ENCODE data around the gene BMP8A. TPM values are rescaled to one million over a fixed set of nuclear protein-coding genes. Genes with fewer than 3 reads are reported as not detected.

BMP8A gene
- total RNA-seq, 3 donors from 2014 or later: 0.33 TPM; not detected in 2

- Histone ChIP-seq H3K36me3 (no peaks in the 10 kb centered on the region), H3K4me3 (no peak overlapping the region), H3K9me3 (no peaks in the 10 kb centered on the region), H3K4me1 (no peaks in the 10 kb centered on the region), H3K27me3 (no peaks in the 10 kb centered on the region), H3K27ac (no peak overlapping the region)
- intact Hi-C loops (cut with DNase I; ENCODE audit: low total_unique reads): no loop called here
- TF ChIP-seq POLR2AphosphoS5 (IDR thresholded peaks at IDR 0.05) (no peak), CTCF (IDR thresholded peaks at IDR 0.05) (no peak), POLR2A (IDR thresholded peaks at IDR 0.05) (no peak)
- no peak for DNase-seq (ENCODE audit: low spot score in 2 of 2)
These were observed 40.1 kb downstream of the BMP8A start for GRCh38 chr1:39531526-39531925.

GRCh38 chr1:39533442-39533841, 42.0 kb downstream of the BMP8A start:
- no peak overlapping the region for H3K27ac ChIP-seq
- no peaks in the 10 kb centered on the region for H3K4me1 ChIP-seq
- TF ChIP-seq CTCF (IDR thresholded peaks at IDR 0.05) (no peak), POLR2A (IDR thresholded peaks at IDR 0.05) (no peak), POLR2AphosphoS5 (IDR thresholded peaks at IDR 0.05) (no peak)
- no peaks in the 10 kb centered on the region for H3K36me3 ChIP-seq
- H3K27me3 ChIP-seq: no peaks in the 10 kb centered on the region
- DNase-seq (ENCODE audit: low spot score in 2 of 2): no peak
- intact Hi-C loops (cut with DNase I; ENCODE audit: low total_unique reads): no loop called here
- H3K9me3 ChIP-seq: no peaks in the 10 kb centered on the region
- no peak overlapping the region for H3K4me3 ChIP-seq

GRCh38 chr1:39538531-39539251, 47.3 kb downstream of the BMP8A start:
- no peaks in the 10 kb centered on the region for H3K27me3 ChIP-seq
- no peaks in the 10 kb centered on the region for H3K36me3 ChIP-seq
- TF ChIP-seq CTCF (IDR thresholded peaks at IDR 0.05): no peak
- no peak for TF ChIP-seq POLR2A (IDR thresholded peaks at IDR 0.05)
- TF ChIP-seq POLR2AphosphoS5 (IDR thresholded peaks at IDR 0.05): no peak
- no peaks in the 10 kb centered on the region for H3K9me3 ChIP-seq
- intact Hi-C loops (cut with DNase I; ENCODE audit: low total_unique reads): no loop called here
- H3K27ac ChIP-seq: no peak overlapping the region
- H3K4me1 ChIP-seq: no peaks in the 10 kb centered on the region
- no peak for DNase-seq (ENCODE audit: low spot score in 2 of 2)
- H3K4me3 ChIP-seq: no peak overlapping the region

- H3K4me3 ChIP-seq: no peak overlapping the region
- intact Hi-C loops (cut with DNase I; ENCODE audit: low total_unique reads): no loop called here
- no peak for TF ChIP-seq POLR2A (IDR thresholded peaks at IDR 0.05)
- TF ChIP-seq CTCF (IDR thresholded peaks at IDR 0.05): peak; percentile 59 to 71 (median 70)
- H3K36me3 ChIP-seq: no peaks in the 10 kb centered on the region
- H3K27ac ChIP-seq: no peak overlapping the region
- DNase-seq (ENCODE audit: low spot score in 2 of 2): peak in 1 of 2 donors; percentile 34
- no peaks in the 10 kb centered on the region for H3K27me3 ChIP-seq
- no peaks in the 10 kb centered on the region for H3K9me3 ChIP-seq
- no peaks in the 10 kb centered on the region for H3K4me1 ChIP-seq
These were observed 47.9 kb downstream of the BMP8A start for GRCh38 chr1:39539252-39539790.

- H3K27me3 ChIP-seq: no peaks in the 10 kb centered on the region
- H3K4me1 ChIP-seq: no peaks in the 10 kb centered on the region
- H3K9me3 ChIP-seq: no peaks in the 10 kb centered on the region
- H3K27ac ChIP-seq: peak overlapping the region in 1 of 2 donors; percentile 6
- TF ChIP-seq POLR2AphosphoS5 (IDR thresholded peaks at IDR 0.05) (peak in 2 of 3 donors; percentile 55 to 84), CTCF (IDR thresholded peaks at IDR 0.05) (no peak)
- no peak overlapping the region for H3K4me3 ChIP-seq
- intact Hi-C loops (cut with DNase I; ENCODE audit: low total_unique reads): no loop called here
- DNase-seq (ENCODE audit: low spot score in 2 of 2): peak in 1 of 2 donors; percentile 52
- no peaks in the 10 kb centered on the region for H3K36me3 ChIP-seq
These were observed 49.1 kb downstream of the BMP8A start for GRCh38 chr1:39540504-39541031.
